ENCODE measurements around the gene DBNL. TPM values are rescaled to one million over a fixed set of nuclear protein-coding genes. Genes with fewer than 3 reads are reported as not detected.
"Not testable (repeated sequence)": the region's sequence is repeated elsewhere in the genome, so short reads cannot be mapped to it uniquely, and the experiment has no call there.

DBNL gene
- 100 to 1,000 TPM; 101 to 188 (median 156) TPM for total RNA-seq
- total RNA-seq (2013), result 131 TPM
- total RNA-seq, result 137 to 401 (median 233) reads per million in 29 experiments

GRCh38 chr7:44044315-44045225 is at the start of gene DBNL:
Gene DBNL, plus strand, starts transcription at chr7:44044702. Its CDS starts 36 bp downstream, at chr7:44044738.
- no peaks in the 10 kb centered on the region for H3K9me3 ChIP-seq
- peak within 1 kb of the TSS; percentile 95 to 96 for H3K27ac Mint-ChIP-seq
- POLR2A ChIA-PET, result interaction anchor here in 1 of 2 donors (0.6 to 0.7 kb wide), 2 partner anchors 25 to 521 kb away, joined by 3 to 5 read pairs; no protein-coding TSS in a partner anchor

GRCh38 chr7:43997532-43997931 is 47.0 kb upstream of the DBNL start, which contains the start of gene SPDYE1:
Gene SPDYE1, plus strand, starts transcription at chr7:43997897. Its CDS starts 2,053 bp downstream, at chr7:43999950.
- H3K36me3 Mint-ChIP-seq; H3K4me3 Mint-ChIP-seq; H3K4me1 Mint-ChIP-seq; POLR2A ChIA-PET; H3K27me3 ChIP-seq (replicated peaks in 1 of 2; ENCODE audit: control insufficient read depth in 2 of 2, extremely low read depth in 1 of 2, insufficient read depth in 2 of 2, low read length in 1 of 2); ATAC-seq (replicated peaks in 1 of 4); H3K27ac ChIP-seq (ENCODE audit: low read length); DNase-seq; CTCF ChIA-PET; H3K4me3 ChIP-seq (ENCODE audit: control insufficient read depth in 1 of 2, extremely low read depth in 1 of 2, low read length in 1 of 2); H3K4me1 ChIP-seq (ENCODE audit: control insufficient read depth in 1 of 2, extremely low read depth in 1 of 2, insufficient read depth in 2 of 2, low read length in 2 of 2); H3K9me3 ChIP-seq; H3K36me3 ChIP-seq (ENCODE audit: control insufficient read depth in 2 of 2, extremely low read depth in 1 of 2, insufficient read depth in 1 of 2, low read length in 1 of 2); H3K27ac Mint-ChIP-seq; H3K27me3 Mint-ChIP-seq; H3K9me3 Mint-ChIP-seq: not testable (repeated sequence)
- no CpG with 5 or more reads among the region's 3 CpGs for WGBS (ENCODE audit: insufficient coverage)

More at GRCh38 chr7:44044315-44045225, at the start of gene DBNL:
- no peaks in the 10 kb centered on the region for H3K9me3 Mint-ChIP-seq
- under 1% methylated on average over 70 of the region's 74 CpGs for WGBS (ENCODE audit: insufficient coverage)
- DNase-seq (peak; percentile 68 to 91 (median 83)), ATAC-seq (replicated peaks in 1 of 4) (peak; percentile 67 to 71 (median 69))
- no peaks in the 10 kb centered on the region for H3K27me3 Mint-ChIP-seq
- H3K4me1 Mint-ChIP-seq, result peaks cover 46 to 59% (median 51%) of the 10 kb centered on the region in 3 donors
- peaks cover 3 to 16% of the 10 kb centered on the region in 2 donors for H3K36me3 ChIP-seq (ENCODE audit: control insufficient read depth in 2 of 2, extremely low read depth in 1 of 2, insufficient read depth in 1 of 2, low read length in 1 of 2)
- peak within 1 kb of the TSS; percentile 84 to 89 (median 86) for H3K4me3 Mint-ChIP-seq
- H3K4me3 ChIP-seq (ENCODE audit: control insufficient read depth in 1 of 2, extremely low read depth in 1 of 2, low read length in 1 of 2), result peak within 1 kb of the TSS; percentile 87 to 95
- H3K4me1 ChIP-seq (ENCODE audit: control insufficient read depth in 1 of 2, extremely low read depth in 1 of 2, insufficient read depth in 2 of 2, low read length in 2 of 2), result peaks cover 27 to 62% of the 10 kb centered on the region in 2 experiments
- H3K27me3 ChIP-seq (replicated peaks in 1 of 2; ENCODE audit: control insufficient read depth in 2 of 2, extremely low read depth in 1 of 2, insufficient read depth in 2 of 2, low read length in 1 of 2), result no peaks in the 10 kb centered on the region
- peaks cover 3% of the 10 kb centered on the region for H3K36me3 Mint-ChIP-seq
- CTCF ChIA-PET, result interaction anchor here (0.6 to 1.6 kb wide), 3 partner anchors 25 to 1113 kb away, joined by 3 to 11 read pairs (median 5); partner anchors contain the start of genes MRPL32 (in 1 of the 2) and PSMA2 (in 1 of the 2)
- peak within 1 kb of the TSS; percentile 76 for H3K27ac ChIP-seq (ENCODE audit: low read length)

GRCh38 chr7:44012081-44012480 is 32.4 kb upstream of the DBNL start:
- H3K4me3 Mint-ChIP-seq, result not testable (repeated sequence)

GRCh38 chr7:44015090-44015489 is 29.4 kb upstream of the DBNL start:
- H3K4me3 ChIP-seq (ENCODE audit: control insufficient read depth in 1 of 2, extremely low read depth in 1 of 2, low read length in 1 of 2); H3K36me3 ChIP-seq (ENCODE audit: control insufficient read depth in 2 of 2, extremely low read depth in 1 of 2, insufficient read depth in 1 of 2, low read length in 1 of 2); H3K27me3 Mint-ChIP-seq; DNase-seq; ATAC-seq (replicated peaks in 1 of 4); H3K9me3 ChIP-seq; H3K36me3 Mint-ChIP-seq; H3K27ac ChIP-seq (ENCODE audit: low read length); H3K4me3 Mint-ChIP-seq; POLR2A ChIA-PET; H3K9me3 Mint-ChIP-seq; H3K27ac Mint-ChIP-seq; H3K27me3 ChIP-seq (replicated peaks in 1 of 2; ENCODE audit: control insufficient read depth in 2 of 2, extremely low read depth in 1 of 2, insufficient read depth in 2 of 2, low read length in 1 of 2); CTCF ChIA-PET: not testable (repeated sequence)
- peaks cover 7 to 15% (median 13%) of the 10 kb centered on the region in 3 donors for H3K4me1 Mint-ChIP-seq
- WGBS (ENCODE audit: insufficient coverage), result 90% methylated on average over 2 of the region's 12 CpGs
- H3K4me1 ChIP-seq (ENCODE audit: control insufficient read depth in 1 of 2, extremely low read depth in 1 of 2, insufficient read depth in 2 of 2, low read length in 2 of 2), result peaks cover 2 to 21% of the 10 kb centered on the region in 2 experiments

More at GRCh38 chr7:44012081-44012480, 32.4 kb upstream of the DBNL start:
- H3K9me3 ChIP-seq; H3K4me3 ChIP-seq (ENCODE audit: control insufficient read depth in 1 of 2, extremely low read depth in 1 of 2, low read length in 1 of 2); H3K36me3 Mint-ChIP-seq; H3K27ac ChIP-seq (ENCODE audit: low read length); H3K27me3 Mint-ChIP-seq; H3K4me1 Mint-ChIP-seq; H3K9me3 Mint-ChIP-seq; H3K36me3 ChIP-seq (ENCODE audit: control insufficient read depth in 2 of 2, extremely low read depth in 1 of 2, insufficient read depth in 1 of 2, low read length in 1 of 2); H3K4me1 ChIP-seq (ENCODE audit: control insufficient read depth in 1 of 2, extremely low read depth in 1 of 2, insufficient read depth in 2 of 2, low read length in 2 of 2); CTCF ChIA-PET; H3K27ac Mint-ChIP-seq; POLR2A ChIA-PET; ATAC-seq (replicated peaks in 1 of 4); DNase-seq; H3K27me3 ChIP-seq (replicated peaks in 1 of 2; ENCODE audit: control insufficient read depth in 2 of 2, extremely low read depth in 1 of 2, insufficient read depth in 2 of 2, low read length in 1 of 2): not testable (repeated sequence)
- 95% methylated on average over 4 of the region's 8 CpGs for WGBS (ENCODE audit: insufficient coverage)

- peak overlapping the region; percentile 85 to 91 (median 88) for H3K4me3 Mint-ChIP-seq
- CTCF ChIA-PET, result interaction anchor here (0.6 to 1.9 kb wide), 6 partner anchors 26 to 840 kb away, joined by 3 to 5 read pairs (median 4); no protein-coding TSS in a partner anchor
- not testable (repeated sequence) for H3K9me3 Mint-ChIP-seq
Observed at GRCh38 chr7:44018857-44019807, 25.4 kb upstream of the DBNL start.

More at GRCh38 chr7:44018857-44019807, 25.4 kb upstream of the DBNL start:
- peaks cover 13 to 23% (median 21%) of the 10 kb centered on the region in 3 donors for H3K4me1 Mint-ChIP-seq
- peak overlapping the region; percentile 76 to 80 for H3K4me3 ChIP-seq (ENCODE audit: control insufficient read depth in 1 of 2, extremely low read depth in 1 of 2, low read length in 1 of 2)
- 0% methylated on average over 48 of the region's 63 CpGs for WGBS (ENCODE audit: insufficient coverage)
- DNase-seq, result peak; percentile 97 to 100 (median 99)
- POLR2A ChIA-PET, result interaction anchor here (0.6 to 0.7 kb wide), 6 partner anchors 10 to 1749 kb away, joined by 3 to 5 read pairs (median 4); partner anchors contain the start of gene DBNL (in 1 of the 2)
- H3K27me3 Mint-ChIP-seq; H3K36me3 Mint-ChIP-seq; H3K9me3 ChIP-seq; H3K27me3 ChIP-seq (replicated peaks in 1 of 2; ENCODE audit: control insufficient read depth in 2 of 2, extremely low read depth in 1 of 2, insufficient read depth in 2 of 2, low read length in 1 of 2); H3K36me3 ChIP-seq (ENCODE audit: control insufficient read depth in 2 of 2, extremely low read depth in 1 of 2, insufficient read depth in 1 of 2, low read length in 1 of 2): not testable (repeated sequence)
- H3K4me1 ChIP-seq (ENCODE audit: control insufficient read depth in 1 of 2, extremely low read depth in 1 of 2, insufficient read depth in 2 of 2, low read length in 2 of 2), result peaks cover 2 to 21% of the 10 kb centered on the region in 2 experiments
- H3K27ac ChIP-seq (ENCODE audit: low read length), result peak overlapping the region; percentile 75
- peak; percentile 91 to 98 (median 97) for ATAC-seq (replicated peaks in 1 of 4)
- H3K27ac Mint-ChIP-seq, result peak overlapping the region; percentile 78 to 89
